ENCODE results near the gene BRSK2.

BRSK2 gene

DNA sequence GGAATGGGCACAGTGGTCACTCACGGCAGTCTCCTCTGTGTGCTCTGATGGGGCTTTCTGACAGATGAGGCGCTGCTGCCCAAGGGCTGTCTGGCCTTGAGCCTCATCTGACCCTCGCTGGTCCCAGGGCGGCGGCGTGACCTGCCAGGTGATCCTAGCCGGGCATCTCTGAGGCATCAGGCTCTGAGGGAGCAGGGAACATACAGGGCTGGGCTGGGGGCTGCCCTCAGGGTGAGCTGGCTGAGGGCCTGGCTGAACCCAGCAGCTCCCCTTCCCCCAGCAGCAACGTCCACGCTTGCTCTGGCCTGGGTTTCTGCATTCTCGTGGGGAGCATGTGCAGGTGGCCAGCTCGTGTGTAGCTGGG is 49.2 kb downstream of the BRSK2 start:
- no peak for DNase-seq

GRCh38 chr11:1439341-1439740 is 49.6 kb downstream of the BRSK2 start:
- DNase-seq: no peak

DNA sequence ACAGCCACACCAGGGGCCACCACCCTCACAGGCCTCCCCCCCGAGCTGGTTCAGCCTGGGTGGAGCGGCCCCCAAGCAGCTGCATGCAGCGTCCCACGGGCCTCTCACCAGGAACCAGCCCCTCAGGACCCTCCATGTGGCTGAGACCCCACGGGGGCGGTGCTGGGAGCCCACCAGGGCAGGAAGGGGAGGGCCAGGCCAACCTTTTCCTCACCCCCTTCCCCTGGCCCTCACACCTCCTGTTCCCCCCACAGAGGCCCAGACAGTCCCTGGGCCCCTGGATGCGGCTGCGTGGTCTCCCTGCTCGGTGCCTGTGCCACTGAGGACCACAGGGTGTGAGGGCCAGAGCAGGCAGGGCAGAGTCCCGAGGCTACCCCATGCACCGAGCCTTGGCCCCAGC is 50.3 kb downstream of the BRSK2 start:
- no peak for DNase-seq

DNA sequence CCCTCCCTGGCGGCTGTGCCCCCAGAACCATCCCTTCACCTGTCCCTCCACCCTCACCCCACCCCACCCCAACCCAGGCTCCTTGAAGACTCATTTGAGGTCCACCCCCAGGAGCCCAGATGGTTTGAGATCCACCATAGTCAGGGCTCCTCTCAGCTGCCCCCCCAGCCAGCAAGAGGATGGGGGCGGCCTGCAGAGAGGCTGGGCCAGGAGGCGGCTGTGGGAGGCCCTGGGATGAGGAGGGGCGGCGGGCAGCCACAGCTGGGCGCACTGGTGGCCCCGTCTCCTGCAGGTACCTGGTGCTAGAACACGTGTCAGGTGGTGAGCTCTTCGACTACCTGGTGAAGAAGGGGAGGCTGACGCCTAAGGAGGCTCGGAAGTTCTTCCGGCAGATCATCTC is 50.8 kb downstream of the BRSK2 start:
- no peak for DNase-seq

- no peak for DNase-seq
These were observed 52.4 kb downstream of the BRSK2 start for GRCh38 chr11:1442163-1442562.

DNA sequence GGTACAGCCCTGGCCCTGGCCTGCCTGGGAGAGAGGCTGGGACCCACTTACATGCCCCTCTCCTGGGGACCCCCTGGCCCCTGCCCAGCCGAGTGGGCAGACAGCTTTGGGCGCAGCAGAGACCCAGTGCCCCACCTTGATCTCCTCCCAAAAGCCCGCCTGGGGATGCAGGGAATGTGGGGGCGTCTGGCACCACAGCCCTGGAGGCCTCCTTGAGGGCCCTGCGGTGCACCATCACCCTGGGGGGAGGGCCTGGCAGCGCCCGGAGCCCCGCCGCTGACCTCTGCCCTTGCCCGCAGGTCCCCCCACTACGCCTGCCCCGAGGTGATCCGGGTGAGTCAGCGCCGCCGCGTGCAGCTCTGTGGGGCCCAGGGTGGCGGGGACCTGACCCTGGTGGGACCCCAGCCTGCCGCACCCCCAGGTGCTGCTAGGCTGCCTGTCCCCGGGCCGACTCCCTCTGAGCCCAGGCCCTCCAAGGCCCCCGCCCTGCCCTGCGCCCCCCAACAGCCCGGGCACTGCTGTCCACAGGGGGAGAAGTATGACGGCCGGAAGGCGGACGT is 53.2 kb downstream of the BRSK2 start:
- no peak for DNase-seq

DNA sequence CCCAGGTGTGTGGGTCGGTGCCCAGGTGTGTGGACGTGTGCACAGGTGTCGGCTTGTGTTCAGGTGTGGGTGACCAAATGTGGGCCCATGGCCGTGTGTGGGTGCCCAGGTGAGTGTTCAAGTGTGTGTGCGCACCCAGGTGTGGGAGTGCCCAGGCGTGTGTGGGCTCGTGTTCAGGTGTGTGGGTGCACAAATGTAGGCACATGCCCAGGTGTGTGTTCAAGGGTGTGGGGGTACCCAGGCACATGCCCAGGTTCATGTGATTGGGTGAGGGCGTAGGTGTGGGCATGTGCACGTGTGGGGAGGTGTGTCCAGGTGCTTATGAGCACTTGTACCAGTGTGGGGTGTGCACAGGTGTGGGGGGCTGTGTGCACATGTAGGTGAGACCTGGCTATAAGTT is 54.0 kb downstream of the BRSK2 start:
- DNase-seq: no peak

- no peak for DNase-seq
These were observed 54.6 kb downstream of the BRSK2 start for GRCh38 chr11:1444321-1444720.

- no peak for DNase-seq
These were observed 55.2 kb downstream of the BRSK2 start for GRCh38 chr11:1444823-1445422.

DNA sequence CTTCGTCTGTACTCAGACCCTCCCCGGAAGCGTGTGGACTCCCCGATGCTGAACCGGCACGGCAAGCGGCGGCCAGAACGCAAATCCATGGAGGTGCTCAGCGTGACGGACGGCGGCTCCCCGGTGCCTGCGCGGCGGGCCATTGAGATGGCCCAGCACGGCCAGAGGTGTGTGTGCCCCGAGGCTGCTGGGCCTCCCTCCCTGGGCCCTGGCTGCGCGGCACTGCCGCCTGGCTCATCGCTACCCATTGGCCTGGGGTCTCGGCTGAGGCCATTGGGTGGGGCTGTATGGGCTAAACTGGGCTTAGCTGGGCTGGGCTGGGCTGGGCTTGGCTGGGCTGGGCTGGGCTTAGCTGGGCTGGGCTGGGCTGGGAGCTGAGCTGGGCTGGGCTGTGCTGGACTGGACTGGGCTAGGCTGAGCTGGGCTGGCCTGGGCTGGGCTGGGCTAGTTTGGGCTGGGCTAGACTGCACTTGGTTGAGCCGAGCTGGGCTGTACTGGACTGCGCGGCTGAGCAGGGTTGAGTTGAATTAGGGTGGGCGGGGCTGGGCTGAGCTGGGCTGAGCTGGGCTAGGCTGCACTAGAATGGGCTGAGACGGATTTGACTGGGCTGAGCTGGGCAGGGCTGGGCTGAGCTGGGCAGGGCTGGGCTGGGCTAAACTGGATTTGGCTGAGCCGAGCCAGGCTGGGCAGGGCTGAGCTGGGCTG is 56.2 kb downstream of the BRSK2 start:
- DNase-seq: no peak

DNA sequence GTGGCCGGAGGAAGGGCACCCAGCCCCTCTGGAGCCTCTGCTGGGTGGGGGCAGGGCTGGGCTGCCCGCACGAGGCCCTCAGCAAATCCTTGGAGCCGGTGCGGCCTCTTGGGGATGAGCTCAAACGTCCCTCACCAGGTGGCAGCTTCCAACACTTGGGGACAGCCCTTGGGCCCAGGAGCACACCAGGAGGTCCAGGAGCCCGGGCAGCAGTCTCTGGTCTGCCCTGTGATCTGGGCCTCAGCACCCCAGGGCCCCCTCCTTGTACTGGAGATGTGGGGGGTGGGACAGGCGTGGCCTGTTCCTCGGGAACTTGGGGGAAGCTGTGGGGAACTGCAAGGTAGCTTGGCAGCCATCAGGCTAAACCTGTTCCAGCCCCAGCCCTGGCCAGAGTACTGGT is 56.9 kb downstream of the BRSK2 start:
- no peak for DNase-seq

- DNase-seq: no peak
These were observed 58.4 kb downstream of the BRSK2 start for GRCh38 chr11:1447845-1448825.

DNA sequence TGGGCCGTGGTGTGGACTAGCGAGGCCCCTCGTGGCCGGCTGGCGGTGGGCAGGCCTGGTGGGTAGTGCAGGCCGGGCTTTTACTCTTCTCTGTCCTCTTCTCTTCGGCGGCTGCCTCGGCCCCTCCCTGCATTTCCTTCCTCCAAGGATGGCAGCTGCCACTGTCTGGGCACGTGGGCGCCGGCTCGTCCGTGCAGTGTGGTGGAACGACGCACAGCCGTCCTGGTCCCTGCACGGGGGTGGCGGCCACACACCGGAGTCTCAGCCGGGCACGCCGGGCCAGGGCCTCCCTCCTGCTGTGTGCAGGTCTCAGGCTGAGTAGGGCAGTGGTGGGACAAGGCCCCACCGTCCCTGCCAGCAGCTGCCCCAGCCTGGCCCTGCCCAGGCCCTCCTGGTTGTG is 59.1 kb downstream of the BRSK2 start:
- DNase-seq: no peak

GRCh38 chr11:1449490-1450243 is 59.9 kb downstream of the BRSK2 start:
- no peak for DNase-seq

- DNase-seq: no peak
These were observed 60.7 kb downstream of the BRSK2 start for GRCh38 chr11:1450344-1450875.

- no peak for DNase-seq
These were observed 61.4 kb downstream of the BRSK2 start for GRCh38 chr11:1450949-1451710.

DNA sequence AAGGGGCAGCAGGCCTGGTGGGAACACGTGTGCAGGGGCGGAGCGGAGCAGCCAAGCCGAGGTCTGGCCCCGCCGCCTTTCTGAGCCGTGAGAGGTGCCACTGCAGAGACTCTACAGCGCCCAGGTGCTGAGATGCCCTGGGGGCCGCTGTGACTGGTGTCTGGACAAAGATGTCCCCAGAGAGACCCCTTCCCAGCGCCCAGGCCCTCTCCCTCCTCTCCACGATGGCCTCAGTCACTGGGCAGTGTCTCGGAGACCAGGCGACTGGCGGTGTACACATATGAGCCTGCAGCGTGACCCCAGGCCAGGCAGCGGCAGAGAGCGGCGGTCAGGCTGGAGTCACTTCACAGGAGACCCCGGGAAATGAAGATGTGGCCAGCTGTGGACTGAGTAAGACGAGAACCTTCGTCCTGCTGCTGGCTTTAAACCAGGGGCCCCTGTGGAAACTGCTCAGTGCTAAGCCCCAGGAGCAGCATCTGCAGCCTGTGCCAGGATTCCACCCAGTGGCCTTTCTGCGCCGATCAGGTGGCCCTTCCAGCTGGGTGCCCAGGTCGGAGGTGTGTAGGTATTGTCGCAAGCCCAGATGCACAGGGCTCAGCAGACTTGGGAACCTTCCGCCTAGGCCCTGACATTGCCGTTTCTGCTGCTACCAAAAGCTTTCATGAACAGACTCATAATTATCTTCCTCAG is 62.2 kb downstream of the BRSK2 start:
- DNase-seq: no peak

GRCh38 chr11:1452744-1453143 is 63.0 kb downstream of the BRSK2 start:
- DNase-seq: no peak

- peak; percentile 53 for DNase-seq
These were observed 63.9 kb downstream of the BRSK2 start for GRCh38 chr11:1453611-1454034.

DNA sequence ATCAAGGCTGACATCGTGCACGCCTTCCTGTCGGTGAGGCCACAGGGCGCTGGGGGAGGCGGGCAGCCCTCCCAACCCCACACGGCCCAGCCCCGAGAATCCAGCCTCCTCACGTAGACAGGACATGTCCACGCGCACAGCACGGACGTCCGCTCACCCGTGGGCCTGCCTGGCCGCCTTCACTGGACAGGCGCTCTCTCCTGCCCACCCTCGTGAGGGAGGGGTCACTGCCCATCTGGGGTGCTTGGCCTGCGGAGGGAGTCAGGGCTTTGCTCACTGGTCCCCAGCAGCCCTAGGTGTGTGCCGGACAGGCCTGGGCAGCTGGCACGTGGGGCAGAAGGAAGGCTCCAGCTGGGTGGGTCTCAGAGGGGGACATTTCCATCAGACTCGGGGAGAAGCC is 64.8 kb downstream of the BRSK2 start:
- DNase-seq: no peak
